ENCODE results near the gene RTL5. TPM values are rescaled to one million over a fixed set of nuclear protein-coding genes. Genes with fewer than 3 reads are reported as not detected.
"Not testable (repeated sequence)": the region's sequence is repeated elsewhere in the genome, so short reads cannot be mapped to it uniquely, and the experiment has no call there.

Gene RTL5
- total RNA-seq = 10 to 100 TPM in 3 of 4 donors, 1 to 10 TPM in 1; 8.0 to 19.8 (median 13.3) TPM

DNA sequence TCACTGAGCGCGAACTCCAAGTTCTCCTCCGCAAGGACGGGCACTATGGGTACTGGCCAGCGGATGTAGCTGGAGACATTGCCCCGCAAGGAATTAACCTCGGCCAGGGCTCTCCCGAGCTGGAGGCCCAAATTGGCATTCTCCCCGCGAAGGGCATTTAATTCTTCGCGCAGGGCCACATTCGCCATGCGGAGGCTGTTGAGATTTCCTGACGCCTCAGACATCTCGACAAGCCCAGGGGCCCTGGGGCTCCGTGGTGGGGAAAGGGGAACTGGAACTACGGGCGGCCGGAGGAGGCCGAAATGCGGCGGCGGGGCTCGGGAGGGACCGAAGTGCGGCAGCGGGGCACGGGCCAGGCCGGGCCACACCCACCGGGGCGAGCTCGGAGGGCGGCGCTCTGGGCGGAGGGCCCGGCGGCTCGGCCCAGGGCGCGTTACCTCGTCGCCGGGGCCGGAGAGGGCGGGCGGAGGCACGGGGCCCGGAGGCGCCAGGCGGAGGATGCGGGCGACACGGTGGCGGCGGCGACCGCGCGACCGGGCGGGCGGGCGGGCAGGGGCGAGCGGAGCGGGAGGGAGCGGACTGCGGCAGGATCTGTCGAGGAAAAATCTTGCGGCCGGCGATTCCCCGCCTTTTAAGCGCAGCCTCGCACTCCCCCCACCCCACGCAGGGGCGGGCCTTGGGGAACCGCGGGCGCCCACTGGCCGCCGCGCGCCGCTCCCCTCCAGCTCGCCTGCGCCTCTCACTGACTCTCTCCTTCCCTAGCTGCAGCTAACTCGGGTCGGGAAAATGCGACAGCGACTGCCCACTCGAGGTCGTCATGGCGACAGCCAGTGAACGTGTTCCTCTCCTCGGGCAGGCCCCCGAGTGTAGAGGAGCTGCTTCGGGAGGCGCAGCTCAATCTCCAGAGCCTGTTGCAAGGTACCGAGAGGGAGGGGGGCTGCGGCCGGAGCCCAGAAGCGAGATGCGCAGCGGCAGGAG, at the start of gene RTL5:
TSS of gene RTL5 (minus strand) at position 599 of the 978 bp plus-strand sequence.
- peak; percentile 93 for DNase-seq (ENCODE audit: extremely low spot score)
- intact Hi-C loops (cut with DNase I) = no loop called here
- H3K9me3 ChIP-seq = no peaks in the 10 kb centered on the region
- TF ChIP-seq POLR2A (IDR thresholded peaks at IDR 0.05; ENCODE audit: low read depth) (no peak), POLR2AphosphoS5 (IDR thresholded peaks at IDR 0.05) (peak; percentile 66 to 69)
- H3K36me3 ChIP-seq = peaks cover 0 to 14% (median 5%) of the 10 kb centered on the region in 4 donors
- peak within 1 kb of the TSS; percentile 57 to 68 (median 60) for H3K4me3 ChIP-seq
- peak within 1 kb of the TSS; percentile 75 to 86 (median 84) for H3K27ac ChIP-seq (replicated peaks in 1 of 4)
- peaks cover 3 to 50% (median 47%) of the 10 kb centered on the region in 4 donors for H3K4me1 ChIP-seq
- no peaks in the 10 kb centered on the region for H3K27me3 ChIP-seq
- 16% methylated on average over 37 of the region's 106 CpGs for WGBS

DNA sequence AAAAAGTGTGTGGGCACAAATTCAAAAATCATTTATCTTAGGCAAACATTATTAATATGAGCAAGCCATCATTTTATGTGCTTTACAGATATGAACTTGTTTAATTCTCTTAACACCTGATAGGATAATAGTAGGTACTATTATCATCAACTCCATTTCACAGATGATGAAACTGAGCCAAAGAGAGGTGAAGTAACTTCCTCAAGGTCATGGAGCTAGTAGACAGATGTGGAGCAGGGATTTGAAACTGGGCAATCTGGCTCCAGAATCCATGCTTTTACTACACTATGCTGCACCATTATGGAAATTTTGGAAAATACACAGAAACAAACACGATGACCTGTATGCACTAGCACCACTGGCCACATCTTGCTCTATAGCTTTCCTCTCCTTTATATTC, 48.8 kb upstream of the RTL5 start:
- TF ChIP-seq POLR2A (IDR thresholded peaks at IDR 0.05; ENCODE audit: low read depth) (no peak), POLR2AphosphoS5 (IDR thresholded peaks at IDR 0.05) (no peak), EP300 (IDR thresholded peaks at IDR 0.05) (no peak)
- TF ChIP-seq, protein P1, sequence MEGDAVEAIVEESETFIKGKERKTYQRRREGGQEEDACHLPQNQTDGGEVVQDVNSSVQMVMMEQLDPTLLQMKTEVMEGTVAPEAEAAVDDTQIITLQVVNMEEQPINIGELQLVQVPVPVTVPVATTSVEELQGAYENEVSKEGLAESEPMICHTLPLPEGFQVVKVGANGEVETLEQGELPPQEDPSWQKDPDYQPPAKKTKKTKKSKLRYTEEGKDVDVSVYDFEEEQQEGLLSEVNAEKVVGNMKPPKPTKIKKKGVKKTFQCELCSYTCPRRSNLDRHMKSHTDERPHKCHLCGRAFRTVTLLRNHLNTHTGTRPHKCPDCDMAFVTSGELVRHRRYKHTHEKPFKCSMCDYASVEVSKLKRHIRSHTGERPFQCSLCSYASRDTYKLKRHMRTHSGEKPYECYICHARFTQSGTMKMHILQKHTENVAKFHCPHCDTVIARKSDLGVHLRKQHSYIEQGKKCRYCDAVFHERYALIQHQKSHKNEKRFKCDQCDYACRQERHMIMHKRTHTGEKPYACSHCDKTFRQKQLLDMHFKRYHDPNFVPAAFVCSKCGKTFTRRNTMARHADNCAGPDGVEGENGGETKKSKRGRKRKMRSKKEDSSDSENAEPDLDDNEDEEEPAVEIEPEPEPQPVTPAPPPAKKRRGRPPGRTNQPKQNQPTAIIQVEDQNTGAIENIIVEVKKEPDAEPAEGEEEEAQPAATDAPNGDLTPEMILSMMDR (IDR thresholded peaks at IDR 0.05) = no peak
- Histone ChIP-seq H3K9me3 (no peaks in the 10 kb centered on the region), H3K4me3 (peak overlapping the region; percentile 62 to 79 (median 68)), H3K27ac (replicated peaks in 1 of 4) (peak overlapping the region; percentile 68 to 81 (median 77)), H3K27me3 (no peaks in the 10 kb centered on the region), H3K36me3 (no peaks in the 10 kb centered on the region), H3K4me1 (peaks cover 6 to 20% (median 16%) of the 10 kb centered on the region in 4 donors)
- WGBS = 58% methylated on average over 1 of the region's 1 CpG
- intact Hi-C loops (cut with DNase I) = no loop called here
- DNase-seq (ENCODE audit: extremely low spot score) = no peak

DNA sequence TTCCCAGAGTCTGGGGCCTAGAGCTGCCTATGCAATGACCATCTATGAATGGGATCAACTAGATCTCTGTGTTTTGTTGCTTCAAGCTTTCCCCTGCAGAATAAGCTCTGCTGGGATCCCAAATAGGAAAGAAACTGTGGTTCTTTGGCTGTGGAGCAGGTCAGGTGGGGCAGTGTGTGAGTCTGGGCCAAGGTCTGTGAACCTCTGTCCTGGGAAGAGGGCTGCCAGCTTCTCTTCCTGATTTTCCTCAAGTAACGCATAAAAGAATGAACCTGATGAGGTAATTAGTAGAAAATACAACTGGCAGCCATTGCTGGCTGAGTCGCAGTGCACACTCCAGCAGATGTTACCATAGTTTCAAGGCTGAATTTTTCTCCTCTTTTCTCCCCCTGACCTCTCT, 45.3 kb upstream of the RTL5 start:
- H3K36me3 ChIP-seq = no peaks in the 10 kb centered on the region
- intact Hi-C loops (cut with DNase I) = no loop called here

DNA sequence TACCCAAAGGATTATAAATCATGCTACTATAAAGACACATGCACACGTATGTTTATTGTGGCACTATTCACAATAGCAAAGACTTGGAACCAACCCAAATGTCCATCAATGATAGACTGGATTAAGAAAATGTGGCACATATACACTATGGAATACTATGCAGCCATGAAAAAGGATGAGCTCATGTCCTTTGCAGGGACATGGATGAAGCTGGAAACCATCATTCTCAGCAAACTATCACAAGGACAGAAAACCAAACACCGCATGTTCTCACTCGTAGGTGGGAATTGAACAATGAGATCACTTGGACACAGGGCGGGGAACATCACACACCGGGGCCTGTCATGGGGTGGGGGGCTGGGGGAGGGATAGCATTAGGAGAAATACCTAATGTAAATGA, 44.6 kb upstream of the RTL5 start:
- H3K4me3 ChIP-seq; DNase-seq (ENCODE audit: extremely low spot score); H3K27ac ChIP-seq (replicated peaks in 1 of 4); intact Hi-C loops (cut with DNase I); H3K4me1 ChIP-seq; H3K27me3 ChIP-seq; H3K36me3 ChIP-seq; H3K9me3 ChIP-seq: not testable (repeated sequence)
- WGBS = 86% methylated on average over 2 of the region's 5 CpGs

More for the DNA sequence above, 45.3 kb upstream of the RTL5 start:
- Histone ChIP-seq H3K9me3 (no peaks in the 10 kb centered on the region), H3K4me1 (peaks cover 0 to 4% (median 0%) of the 10 kb centered on the region in 4 donors), H3K27ac (replicated peaks in 1 of 4) (no peak overlapping the region), H3K4me3 (no peak overlapping the region), H3K27me3 (no peaks in the 10 kb centered on the region)
- no peak for TF ChIP-seq POLR2A (IDR thresholded peaks at IDR 0.05; ENCODE audit: low read depth)
- TF ChIP-seq, protein P1 (IDR thresholded peaks at IDR 0.05) = no peak
- no peak for TF ChIP-seq EP300 (IDR thresholded peaks at IDR 0.05)
- no peak for TF ChIP-seq POLR2AphosphoS5 (IDR thresholded peaks at IDR 0.05)
- 69% methylated on average over 2 of the region's 2 CpGs for WGBS
- no peak for DNase-seq (ENCODE audit: extremely low spot score)

DNA sequence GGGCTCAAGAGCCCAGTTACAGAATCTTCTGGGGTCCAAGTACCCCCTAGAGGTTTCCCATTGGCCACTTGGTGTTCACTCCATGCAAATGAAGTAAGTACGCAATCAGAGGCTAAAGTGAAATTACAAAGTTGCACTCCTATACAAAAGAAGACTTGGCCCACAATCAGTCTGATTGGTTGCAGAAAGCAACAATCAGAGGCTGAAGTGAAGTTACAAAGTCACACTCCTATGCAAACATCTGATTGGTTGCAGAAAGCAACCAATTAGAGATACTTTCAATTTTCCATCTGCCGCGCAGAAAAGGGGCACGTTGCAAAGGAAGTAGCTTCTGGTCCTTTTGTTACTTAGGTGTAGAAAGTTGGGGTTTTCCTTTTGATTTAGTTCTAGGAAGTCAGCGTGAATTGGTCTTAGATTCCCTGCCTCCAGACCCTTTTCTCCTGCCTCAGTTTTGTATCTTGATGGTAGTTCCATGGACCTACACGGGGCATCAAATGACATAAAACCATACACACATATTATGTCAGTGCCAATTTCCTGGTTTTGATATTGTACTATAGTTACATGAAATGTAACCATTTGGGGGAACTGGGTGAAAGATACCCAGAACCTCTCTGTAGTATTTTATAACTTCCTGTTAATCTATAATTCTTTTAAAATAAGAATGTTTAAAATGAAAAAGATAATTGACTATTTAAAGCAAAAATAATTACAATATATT, 37.5 kb upstream of the RTL5 start:
- Histone ChIP-seq H3K4me3 (peak overlapping the region in 3 of 4 donors; percentile 1 to 29 (median 24)), H3K27ac (replicated peaks in 1 of 4) (no peak overlapping the region), H3K36me3 (no peaks in the 10 kb centered on the region), H3K9me3 (no peaks in the 10 kb centered on the region), H3K4me1 (no peaks in the 10 kb centered on the region), H3K27me3 (no peaks in the 10 kb centered on the region)
- TF ChIP-seq, protein P1 (IDR thresholded peaks at IDR 0.05) = no peak
- whole genome bisulfite sequencing = 67% methylated on average over 6 of the region's 6 CpGs
- intact Hi-C loops (cut with DNase I) = no loop called here
- no peak for DNase-seq (ENCODE audit: extremely low spot score)
